Ectodermal cell (in vitro differentiated cells): Measurements from ENCODE around the gene MACROD1.

ENCODE experiments used
- H3K27ac ChIP-seq: 2 replicates; pipeline ENCODE4 v1.7.0; 2013; ENCODE audit warnings: mild to moderate bottlenecking, low read depth, low read length; ENCODE audit not compliant: insufficient read depth, poor library complexity, severe bottlenecking
- H3K27me3 ChIP-seq: 2 replicates; pipeline ENCODE4 v1.7.0; 2013; ENCODE audit warnings: mild to moderate bottlenecking, low read length; ENCODE audit not compliant: insufficient read depth, control insufficient read depth, poor library complexity, severe bottlenecking
- H3K36me3 ChIP-seq: one replicate; pipeline ENCODE4 v1.7.0; 2013; ENCODE audit warnings: low read length; ENCODE audit not compliant: control insufficient read depth, insufficient read depth
- H3K4me1 ChIP-seq: one replicate; pipeline ENCODE4 v1.7.0; 2013; ENCODE audit warnings: low read length; ENCODE audit not compliant: control insufficient read depth, insufficient read depth
- H3K4me3 ChIP-seq: 2 replicates; pipeline ENCODE4 v1.7.0; 2013; ENCODE audit warnings: low read depth, low read length, control low read depth; ENCODE audit not compliant: insufficient read depth
- H3K9me3 ChIP-seq: 2 replicates; pipeline ENCODE4 v1.7.0; 2013; ENCODE audit warnings: mild to moderate bottlenecking, low read length, moderate library complexity; ENCODE audit not compliant: control insufficient read depth
- WGBS, 2 experiments: methylation state at CpG; one replicate each; pipeline ENCODE4 v1.1.7; 2013; ENCODE audit warnings: missing lambda C conversion rate in 2 of 2; 5-methylcytosine and 5-hydroxymethylcytosine counted together

The MACROD1 gene

GRCh38 chr11:64139049-64139448 lies 26.9 kb downstream of the MACROD1 start:
- 91 to 96% methylated on average over 15 of the region's 15 CpGs for WGBS, 2 experiments
- Histone ChIP-seq H3K4me3 (no peak overlapping the region), H3K27ac (no peak overlapping the region), H3K4me1 (peaks cover 23% of the 10 kb centered on the region), H3K9me3 (no peaks in the 10 kb centered on the region), H3K36me3 (no peaks in the 10 kb centered on the region), H3K27me3 (peaks cover 4% of the 10 kb centered on the region)

- Histone ChIP-seq H3K27ac (no peak overlapping the region), H3K4me1 (peaks cover 23% of the 10 kb centered on the region), H3K36me3 (no peaks in the 10 kb centered on the region), H3K27me3 (peaks cover 7% of the 10 kb centered on the region), H3K4me3 (no peak overlapping the region), H3K9me3 (no peaks in the 10 kb centered on the region)
- 71 to 76% methylated on average over 16 of the region's 16 CpGs for WGBS, 2 experiments
These were observed 27.5 kb downstream of the MACROD1 start for GRCh38 chr11:64138398-64138797.

GRCh38 chr11:64136765-64137441 lies 29.0 kb downstream of the MACROD1 start:
- Histone ChIP-seq H3K4me3 (no peak overlapping the region), H3K4me1 (peaks cover 38% of the 10 kb centered on the region), H3K27ac (no peak overlapping the region), H3K9me3 (no peaks in the 10 kb centered on the region), H3K36me3 (no peaks in the 10 kb centered on the region), H3K27me3 (peaks cover 7% of the 10 kb centered on the region)
- WGBS, 2 experiments, result 54 to 57% methylated on average over 17 of the region's 17 CpGs

DNA sequence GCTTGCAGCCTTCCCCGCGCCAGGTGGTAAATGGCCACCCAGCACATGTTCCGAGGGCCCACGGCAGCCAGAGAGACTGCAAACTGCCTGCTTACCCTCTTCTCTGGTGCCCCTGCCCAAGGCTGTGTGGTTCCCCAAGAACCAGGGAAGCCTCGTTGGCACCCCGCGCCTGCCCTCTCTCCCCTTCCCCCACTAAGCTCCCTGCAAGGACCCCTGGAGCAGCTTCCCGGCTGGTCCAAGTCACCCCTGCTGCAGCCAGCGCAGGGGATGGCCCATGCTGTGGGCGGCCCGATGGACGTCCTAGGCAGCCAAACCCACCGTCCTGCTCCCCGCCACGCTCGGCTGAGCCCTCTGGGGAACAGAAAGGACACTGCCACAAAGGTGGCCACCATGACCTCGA lies 30.2 kb downstream of the MACROD1 start:
- Histone ChIP-seq H3K36me3 (no peaks in the 10 kb centered on the region), H3K27ac (no peak overlapping the region), H3K4me3 (no peak overlapping the region), H3K27me3 (peaks cover 7% of the 10 kb centered on the region), H3K9me3 (no peaks in the 10 kb centered on the region), H3K4me1 (peaks cover 45% of the 10 kb centered on the region)
- WGBS, 2 experiments, result 92 to 93% methylated on average over 17 of the region's 17 CpGs

DNA sequence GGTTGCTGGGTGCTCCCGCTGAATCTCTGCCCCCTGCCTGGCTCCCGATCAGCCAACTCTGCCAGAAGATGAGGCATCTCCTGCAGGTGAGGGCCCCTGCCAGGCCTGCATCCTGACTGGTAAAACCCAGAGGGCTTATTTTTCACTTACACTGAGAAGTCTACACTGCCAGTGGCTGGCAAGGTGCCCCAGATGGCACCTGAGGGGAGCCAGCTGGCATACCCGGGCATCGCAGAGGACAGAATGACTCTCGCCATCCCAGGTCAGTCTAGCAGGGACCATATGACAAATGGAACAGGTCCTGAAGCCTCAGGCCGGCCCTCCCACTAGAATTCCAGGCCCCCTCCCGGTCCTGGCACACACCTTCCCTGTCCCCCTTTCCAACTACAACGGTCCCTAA lies 30.9 kb downstream of the MACROD1 start:
- Histone ChIP-seq H3K4me1 (peaks cover 45% of the 10 kb centered on the region), H3K27ac (no peak overlapping the region), H3K9me3 (no peaks in the 10 kb centered on the region), H3K27me3 (peaks cover 7% of the 10 kb centered on the region), H3K4me3 (no peak overlapping the region), H3K36me3 (no peaks in the 10 kb centered on the region)
- WGBS, 2 experiments, result 93 to 95% methylated on average over 8 of the region's 8 CpGs

GRCh38 chr11:64132982-64133705 lies 32.8 kb downstream of the MACROD1 start:
- Histone ChIP-seq H3K27me3 (peaks cover 7% of the 10 kb centered on the region), H3K27ac (no peak overlapping the region), H3K36me3 (no peaks in the 10 kb centered on the region), H3K4me3 (no peak overlapping the region), H3K9me3 (no peaks in the 10 kb centered on the region), H3K4me1 (peaks cover 44% of the 10 kb centered on the region)
- whole genome bisulfite sequencing, 2 experiments, result 88 to 91% methylated on average over 17 of the region's 17 CpGs

GRCh38 chr11:64132191-64132771 lies 33.6 kb downstream of the MACROD1 start:
- H3K36me3 ChIP-seq, result no peaks in the 10 kb centered on the region
- 52 to 56% methylated on average over 13 of the region's 13 CpGs for WGBS, 2 experiments
- no peak overlapping the region for H3K4me3 ChIP-seq
- H3K9me3 ChIP-seq, result no peaks in the 10 kb centered on the region
- peaks cover 36% of the 10 kb centered on the region for H3K4me1 ChIP-seq
- peaks cover 7% of the 10 kb centered on the region for H3K27me3 ChIP-seq
- H3K27ac ChIP-seq, result no peak overlapping the region

DNA sequence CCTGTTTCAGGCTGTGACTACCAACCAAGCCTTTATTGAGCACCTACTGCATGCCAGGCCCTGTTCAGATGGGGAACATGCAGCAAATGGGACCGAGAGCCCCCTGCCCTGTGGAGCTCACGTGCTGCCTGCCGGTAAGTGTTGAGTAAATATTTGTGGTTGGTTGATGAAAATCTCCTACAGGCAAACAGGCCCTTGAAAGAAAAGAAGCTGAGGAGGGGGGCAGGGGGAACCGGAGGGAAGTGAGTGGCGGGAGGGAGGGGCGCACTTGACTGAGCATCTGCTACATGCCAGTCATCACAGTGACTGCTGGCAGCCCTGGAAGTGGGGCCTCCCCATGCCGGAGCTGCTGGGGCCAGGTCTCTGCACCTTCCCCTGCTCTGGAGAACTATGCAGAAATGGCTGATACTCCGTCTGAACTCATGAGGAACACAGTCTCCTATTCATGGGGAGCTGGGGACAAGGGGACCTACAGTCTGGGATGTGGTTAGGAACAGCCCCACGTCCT lies 34.2 kb downstream of the MACROD1 start:
- Histone ChIP-seq H3K4me1 (peaks cover 31% of the 10 kb centered on the region), H3K9me3 (no peaks in the 10 kb centered on the region), H3K27me3 (peaks cover 7% of the 10 kb centered on the region), H3K4me3 (no peak overlapping the region), H3K36me3 (no peaks in the 10 kb centered on the region), H3K27ac (no peak overlapping the region)
- WGBS, 2 experiments, result 18 to 23% methylated on average over 9 of the region's 9 CpGs

DNA sequence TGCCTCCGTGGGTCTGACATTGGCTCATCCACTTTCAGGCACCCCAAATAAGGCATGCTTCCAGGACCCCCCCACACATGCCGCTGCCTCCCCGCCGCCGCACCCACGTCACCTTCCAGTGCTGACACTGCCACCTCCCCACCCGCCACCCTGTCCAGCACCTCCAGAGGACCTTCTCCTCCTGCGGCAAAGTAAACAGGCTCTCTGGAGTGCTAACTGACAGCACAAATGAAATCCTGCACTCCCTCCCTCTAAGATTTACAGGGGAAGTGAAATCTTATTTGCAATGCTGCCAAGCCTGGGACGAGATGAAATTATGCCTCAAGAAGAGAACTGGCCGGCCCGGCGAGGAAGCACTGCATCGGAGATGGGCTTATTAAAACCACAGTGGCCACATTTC lies 35.3 kb downstream of the MACROD1 start:
- H3K4me3 ChIP-seq, result no peak overlapping the region
- no peaks in the 10 kb centered on the region for H3K36me3 ChIP-seq
- no peak overlapping the region for H3K27ac ChIP-seq
- H3K27me3 ChIP-seq, result peaks cover 7% of the 10 kb centered on the region
- peaks cover 25% of the 10 kb centered on the region for H3K4me1 ChIP-seq
- no peaks in the 10 kb centered on the region for H3K9me3 ChIP-seq
- WGBS, 2 experiments, result 84 to 87% methylated on average over 13 of the region's 13 CpGs

DNA sequence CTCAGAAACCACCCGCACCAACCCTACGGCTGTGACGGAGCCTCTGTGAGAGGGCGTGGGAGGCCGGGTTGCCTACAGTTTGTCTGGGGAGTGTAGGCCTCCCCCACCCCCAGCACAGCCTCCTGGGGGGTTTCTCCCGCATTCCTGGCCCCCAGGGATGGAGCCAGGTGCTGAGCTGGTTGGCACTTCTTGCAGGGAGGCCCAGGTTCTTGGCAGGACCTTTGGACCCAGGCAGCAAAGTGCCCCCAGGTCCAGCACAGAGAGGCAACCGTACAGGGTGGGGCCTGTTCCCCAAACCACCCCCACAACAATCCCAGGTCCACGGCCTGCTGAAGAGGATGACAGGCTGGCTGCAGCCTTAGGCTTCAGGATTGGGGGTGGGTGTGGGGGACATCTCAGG lies 36.5 kb downstream of the MACROD1 start:
- 85 to 87% methylated on average over 8 of the region's 8 CpGs for WGBS, 2 experiments

More for the DNA sequence above, 36.5 kb downstream of the MACROD1 start:
- peaks cover 25% of the 10 kb centered on the region for H3K4me1 ChIP-seq
- H3K36me3 ChIP-seq, result no peaks in the 10 kb centered on the region
- H3K4me3 ChIP-seq, result no peak overlapping the region
- no peaks in the 10 kb centered on the region for H3K9me3 ChIP-seq
- H3K27ac ChIP-seq, result no peak overlapping the region
- peaks cover 5% of the 10 kb centered on the region for H3K27me3 ChIP-seq
